PFSK-1 (cell line): ENCODE results near the gene VWA2.

ENCODE experiments used
- POLR2AphosphoS5 ChIP-seq: IDR thresholded peaks from 2 replicates; pipeline ENCODE4 v1.6.1; 2012; ENCODE audit warnings: low read depth, mild to moderate bottlenecking, control low read depth, low read length, moderate library complexity
- SIN3A ChIP-seq: IDR thresholded peaks from 2 replicates; pipeline ENCODE4 v1.6.1; 2012; ENCODE audit warnings: mild to moderate bottlenecking, low read length, moderate library complexity, borderline replicate concordance; ENCODE audit not compliant: insufficient read depth
- TF ChIP-seq, protein P1 (sequence below), 2 experiments: IDR thresholded peaks; 2 replicates each; pipeline versions ENCODE4 v1.6.1 to v1.8.0; 2011 to 2012; ENCODE audit warnings: low read depth in 2 of 2, low read length in 2 of 2, control low read depth in 1 of 2, inconsistent platforms in 1 of 2, mild to moderate bottlenecking in 1 of 2, moderate library complexity in 1 of 2; ENCODE audit not compliant: insufficient read depth in 1 of 2

DNA sequence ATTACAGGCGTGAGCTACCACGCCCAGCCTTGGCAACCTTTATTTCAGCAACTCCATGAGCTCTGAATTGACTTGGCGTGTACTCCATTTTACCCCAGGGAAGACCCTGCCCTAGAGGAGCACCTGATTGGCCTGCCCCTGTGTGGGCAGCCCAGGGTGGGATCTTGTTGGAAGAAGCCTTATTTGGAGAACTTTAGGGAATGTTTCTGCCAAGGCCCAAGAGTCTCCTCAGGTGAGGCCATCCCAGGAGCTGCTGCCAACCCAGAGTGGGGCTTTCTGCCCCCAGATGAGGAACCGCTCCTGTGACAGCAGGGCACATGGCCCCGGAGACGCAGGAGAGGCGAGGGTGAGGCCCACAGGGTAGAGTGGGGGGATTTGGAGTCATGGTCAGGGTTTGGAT is 42.0 kb downstream of the VWA2 start:
- TF ChIP-seq SIN3A (no peak), POLR2AphosphoS5 (no peak)
- TF ChIP-seq, protein P1, sequence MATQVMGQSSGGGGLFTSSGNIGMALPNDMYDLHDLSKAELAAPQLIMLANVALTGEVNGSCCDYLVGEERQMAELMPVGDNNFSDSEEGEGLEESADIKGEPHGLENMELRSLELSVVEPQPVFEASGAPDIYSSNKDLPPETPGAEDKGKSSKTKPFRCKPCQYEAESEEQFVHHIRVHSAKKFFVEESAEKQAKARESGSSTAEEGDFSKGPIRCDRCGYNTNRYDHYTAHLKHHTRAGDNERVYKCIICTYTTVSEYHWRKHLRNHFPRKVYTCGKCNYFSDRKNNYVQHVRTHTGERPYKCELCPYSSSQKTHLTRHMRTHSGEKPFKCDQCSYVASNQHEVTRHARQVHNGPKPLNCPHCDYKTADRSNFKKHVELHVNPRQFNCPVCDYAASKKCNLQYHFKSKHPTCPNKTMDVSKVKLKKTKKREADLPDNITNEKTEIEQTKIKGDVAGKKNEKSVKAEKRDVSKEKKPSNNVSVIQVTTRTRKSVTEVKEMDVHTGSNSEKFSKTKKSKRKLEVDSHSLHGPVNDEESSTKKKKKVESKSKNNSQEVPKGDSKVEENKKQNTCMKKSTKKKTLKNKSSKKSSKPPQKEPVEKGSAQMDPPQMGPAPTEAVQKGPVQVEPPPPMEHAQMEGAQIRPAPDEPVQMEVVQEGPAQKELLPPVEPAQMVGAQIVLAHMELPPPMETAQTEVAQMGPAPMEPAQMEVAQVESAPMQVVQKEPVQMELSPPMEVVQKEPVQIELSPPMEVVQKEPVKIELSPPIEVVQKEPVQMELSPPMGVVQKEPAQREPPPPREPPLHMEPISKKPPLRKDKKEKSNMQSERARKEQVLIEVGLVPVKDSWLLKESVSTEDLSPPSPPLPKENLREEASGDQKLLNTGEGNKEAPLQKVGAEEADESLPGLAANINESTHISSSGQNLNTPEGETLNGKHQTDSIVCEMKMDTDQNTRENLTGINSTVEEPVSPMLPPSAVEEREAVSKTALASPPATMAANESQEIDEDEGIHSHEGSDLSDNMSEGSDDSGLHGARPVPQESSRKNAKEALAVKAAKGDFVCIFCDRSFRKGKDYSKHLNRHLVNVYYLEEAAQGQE (IDR thresholded peaks at IDR 0.05; ENCODE audit: insufficient read depth in 1 of 2, low read depth in 2 of 2, low read length in 2 of 2) = no peak
